K562 (cell line): Measurements from ENCODE around the gene CACNG1. TPM values are rescaled to one million over a fixed set of nuclear protein-coding genes. Genes with fewer than 3 reads are reported as not detected.

Experiments used
- ATAC-seq: fragments of 200-7000 bp; cut with Tn5 transposase; 3 replicates; pipeline ENCODE4 v1.9.1; 2020; ENCODE audit warnings: moderate library complexity
- BruUV-seq: library from RNA; stranded (reverse); fragments of 400-500 nt; replicated peaks from 2 replicates; lab custom pipeline; 2021; lab: Mats Ljungman, UMichigan
- CTCF ChIA-PET: fragments of 300-600 bp; formaldehyde crosslinking; extraction: SDS; loops from one replicate; lab custom pipeline; 2021; ENCODE audit warnings: low intra/inter-chr PET ratio; lab: Yijun Ruan, JAX
- POLR2A ChIA-PET: fragments of 300-600, 350-650 bp; sonication (Branson Sonifier 250); formaldehyde crosslinking; extraction: SDS; loops from one replicate; lab custom pipeline; 2021; ENCODE audit warnings: antibody characterized with exemption, inconsistent platforms; lab: Yijun Ruan, JAX
- DNase-seq, 4 experiments: peaks; one replicate each; pipeline versions ENCODE4 v3.0.0 to v3.0.0-alpha.2; 2011 to 2018; ENCODE audit warnings: low spot score in 3 of 4, mixed read lengths in 3 of 4; ENCODE audit errors: extremely low read depth in 1 of 4
- FAIRE-seq: peaks from 2 replicates; lab custom pipeline; 2011; peaks lifted over from hg19 to GRCh38; lab: Jason Lieb, UNC
- H2AFZ ChIP-seq: 2 replicates; pipeline ENCODE4 v1.6.0; 2011; ENCODE audit warnings: low read depth, low read length, control low read depth, inconsistent platforms
- H3K27ac ChIP-seq: fragments of 200-600 bp; 3 replicates; pipeline ENCODE4 v1.8.0; 2011; ENCODE audit warnings: low read depth, mild to moderate bottlenecking, control low read depth, inconsistent platforms, low read length, moderate library complexity, mixed read lengths; ENCODE audit errors: extremely low read depth
- H3K27me3 ChIP-seq, 2 experiments: fragments of 300-600 bp in 1 of 2; 2 replicates in 1 of 2; 3 replicates in 1 of 2; pipeline versions ENCODE4 v1.6.0 to v1.8.0; 2011; ENCODE audit warnings: inconsistent platforms in 2 of 2, low read length in 2 of 2, mild to moderate bottlenecking in 1 of 2, mixed read lengths in 1 of 2, moderate library complexity in 1 of 2; ENCODE audit not compliant: control insufficient read depth in 2 of 2, insufficient read depth in 2 of 2
- H3K36me3 ChIP-seq: fragments of 300-600 bp; 3 replicates; pipeline ENCODE4 v1.8.0; 2011; ENCODE audit warnings: mild to moderate bottlenecking, low read length, inconsistent platforms; ENCODE audit not compliant: control insufficient read depth, insufficient read depth
- H3K4me1 ChIP-seq, 2 experiments: fragments of 200-600 bp in 1 of 2; replicated peaks in 1 of 2; 2 replicates in 1 of 2; 3 replicates in 1 of 2; pipeline versions ENCODE4 v1.5.1 to v1.8.0; 2011; ENCODE audit warnings: inconsistent platforms in 2 of 2, low read length in 2 of 2, mild to moderate bottlenecking in 1 of 2, mixed read lengths in 1 of 2, moderate library complexity in 1 of 2; ENCODE audit not compliant: control insufficient read depth in 2 of 2, insufficient read depth in 2 of 2
- H3K4me2 ChIP-seq: 2 replicates; pipeline ENCODE4 v1.6.1; 2011; ENCODE audit warnings: low read length, control low read depth, inconsistent platforms, mixed read lengths; ENCODE audit not compliant: insufficient read depth
- H3K4me3 ChIP-seq: fragments of 200-600 bp; sonication (generic), shearing (Covaris generic); 2 replicates; pipeline ENCODE4 v1.5.1; 2016; ENCODE audit warnings: control low read depth, inconsistent platforms
- H3K79me2 ChIP-seq: fragments of 200-600 bp; 3 replicates; pipeline ENCODE4 v1.8.0; 2011; ENCODE audit warnings: low read length, inconsistent platforms; ENCODE audit not compliant: control insufficient read depth, insufficient read depth
- H3K9ac ChIP-seq, 2 experiments: 2 replicates each; pipeline versions ENCODE4 v1.6.0 to v1.6.1; 2011; ENCODE audit warnings: low read depth in 2 of 2, low read length in 2 of 2, control low read depth in 1 of 2, inconsistent platforms in 1 of 2, mild to moderate bottlenecking in 1 of 2, mixed read lengths in 1 of 2; ENCODE audit not compliant: insufficient read depth in 1 of 2
- H3K9me1 ChIP-seq: one replicate; pipeline ENCODE4 v1.6.0; 2011; ENCODE audit warnings: inconsistent platforms, mild to moderate bottlenecking, low read length, moderate library complexity; ENCODE audit not compliant: control insufficient read depth, insufficient read depth
- H3K9me3 ChIP-seq: replicated peaks from 2 replicates; pipeline ENCODE4 v1.5.1; 2011; ENCODE audit warnings: low read depth, low read length, inconsistent platforms; ENCODE audit not compliant: control insufficient read depth, insufficient read depth
- H4K20me1 ChIP-seq: replicated peaks from 2 replicates; pipeline ENCODE4 v1.6.1; 2011; ENCODE audit warnings: low read length, inconsistent platforms, mixed read lengths; ENCODE audit not compliant: control insufficient read depth, insufficient read depth
- BHLHE40 ChIP-seq: IDR thresholded peaks from 2 replicates; pipeline ENCODE4 v1.6.1; 2011; ENCODE audit warnings: low read length, improper control_type of control experiment
- CBX8 ChIP-seq: fragments of 200-600 bp; sonication (generic); IDR thresholded peaks from 2 replicates; pipeline ENCODE4 v1.6.1; 2012; ENCODE audit warnings: borderline replicate concordance, mixed run types, low read depth, mild to moderate bottlenecking, moderate library complexity, mixed read lengths, low read length, control low read depth, inconsistent platforms; ENCODE audit not compliant: poor library complexity, severe bottlenecking; ENCODE audit errors: extremely low read depth
- DACH1 ChIP-seq: fragments of 450-650 bp; IDR thresholded peaks from 2 replicates; pipeline ENCODE4 v1.6.1; 2018; ENCODE audit not compliant: partially characterized antibody
- DPF2 ChIP-seq: fragments of 450-650 bp; IDR thresholded peaks from 2 replicates; pipeline ENCODE4 v1.6.1; 2016
- EP400 ChIP-seq: fragments of 450-650 bp; IDR thresholded peaks from 2 replicates; pipeline ENCODE4 v1.6.1; 2017; ENCODE audit warnings: antibody characterized with exemption, mild to moderate bottlenecking, moderate library complexity
- FOXJ2 ChIP-seq: fragments of 200-800 bp; sonication (Bioruptor generic); IDR thresholded peaks from 2 replicates; pipeline ENCODE4 v1.6.1; 2016; ENCODE audit warnings: missing genetic modification characterization, missing compliant biosample characterization
- HDAC6 ChIP-seq: IDR thresholded peaks from 2 replicates; pipeline ENCODE4 v1.6.1; 2012; ENCODE audit warnings: low read depth, mild to moderate bottlenecking, control low read depth, inconsistent platforms, low read length, moderate library complexity
- LEF1 ChIP-seq: fragments of 450-650 bp; IDR thresholded peaks from 2 replicates; pipeline ENCODE4 v1.6.1; 2016; ENCODE audit warnings: mild to moderate bottlenecking
- MTA2 ChIP-seq: fragments of 450-650 bp; IDR thresholded peaks from 2 replicates; pipeline ENCODE4 v1.6.1; 2016; ENCODE audit warnings: low read depth
- NR2C2 ChIP-seq, 2 experiments: fragments of 200-800 bp in 1 of 2; sonication (Bioruptor generic) in 1 of 2; sonication (generic) in 1 of 2; formaldehyde crosslinking in 1 of 2; IDR thresholded peaks; 2 replicates each; pipeline versions ENCODE4 v1.6.1 to v1.8.0; 2016 to 2022; ENCODE audit warnings: mild to moderate bottlenecking in 1 of 2, missing compliant biosample characterization in 1 of 2, missing genetic modification characterization in 1 of 2, missing genetic modification reagents in 1 of 2
- PHB2 ChIP-seq: fragments of 450-650 bp; IDR thresholded peaks from 2 replicates; pipeline ENCODE4 v1.6.1; 2017; ENCODE audit warnings: low read depth
- RBFOX2 ChIP-seq: fragments of 200-400 bp; formaldehyde crosslinking; IDR thresholded peaks from 2 replicates; pipeline ENCODE4 v1.6.1; 2017; ENCODE audit warnings: low read depth, mild to moderate bottlenecking, low read length, moderate library complexity
- RBM39 ChIP-seq: fragments of 200-400 bp; formaldehyde crosslinking; optimal IDR thresholded peaks from 2 replicates; pipeline ENCODE3; 2018; ENCODE audit warnings: low read depth, low read length
- RCOR1 ChIP-seq, 2 experiments: IDR thresholded peaks; 2 replicates each; pipeline ENCODE4 v1.6.1; 2012; ENCODE audit warnings: low read depth in 2 of 2, low read length in 2 of 2, borderline replicate concordance in 1 of 2, improper control_type of control experiment in 1 of 2
- TAF15 ChIP-seq: fragments of 200-400 bp; formaldehyde crosslinking; IDR thresholded peaks from 2 replicates; pipeline ENCODE4 v1.6.1; 2017; ENCODE audit warnings: mild to moderate bottlenecking, low read depth, low read length, moderate library complexity
- U2AF1 ChIP-seq: fragments of 200-400 bp; formaldehyde crosslinking; optimal IDR thresholded peaks from 2 replicates; pipeline ENCODE3; 2017; ENCODE audit warnings: mild to moderate bottlenecking, low read depth, low read length, moderate library complexity
- ZNF282 ChIP-seq: sonication (generic); formaldehyde crosslinking; IDR thresholded peaks from 2 replicates; pipeline ENCODE4 v1.8.1; 2023; ENCODE audit warnings: missing genetic modification reagents
- ZNF77 ChIP-seq: fragments of 250-450 bp; sonication (Bioruptor Pico); IDR thresholded peaks from 2 replicates; pipeline ENCODE4 v1.5.0; 2020
- WGBS: fragments of 100-300 bp; shearing (Covaris generic); methylation state at CpG from one replicate; pipeline ENCODE4 v1.1.6; 2016; ENCODE audit warnings: low coverage, mixed read lengths; ENCODE audit not compliant: insufficient coverage; ENCODE audit errors: missing lambda C conversion rate; 5-methylcytosine and 5-hydroxymethylcytosine counted together
- in situ Hi-C: fragments of 300-500 bp; cut with MboI; formaldehyde crosslinking; loops from 4 replicates; pipeline ENCODE4 v1.15.0; 2018; ENCODE audit warnings: inconsistent platforms, mixed read lengths
- intact Hi-C: fragments of 100-400 bp; cut with micrococcal nuclease; formaldehyde crosslinking; loops from 2 replicates; pipeline ENCODE4 v1.14.2; 2022
- polyA plus RNA-seq, 8 experiments: library from polyadenylated mRNA; depleted of rRNA in 4 of 8; stranded (reverse) in 5 of 8; unstranded in 3 of 8; fragments of >200 nt; fragmentation: Nextera tagmentation in 2 of 8; fragmentation: Illumina TruSeq in 1 of 8; extraction: Ambion mirVana in 2 of 8; extraction: Trizol in 1 of 8; gene quantifications; 2 replicates each; pipeline versions ENCODE4 v1.2.1 to v1.2.3, GENCODE V29; 2011 to 2014; ENCODE audit warnings: inconsistent platforms in 1 of 8, missing spikeins in 1 of 8
- total RNA-seq, 7 experiments: library from RNA; depleted of rRNA in 6 of 7; stranded (reverse); fragments of >200 nt in 6 of 7; fragmentation: Illumina TruSeq in 2 of 7; extraction: Trizol in 2 of 7; gene quantifications; 2 replicates each; pipeline versions ENCODE4 v1.2.1 to v1.2.3, GENCODE V29; 2011 to 2021; ENCODE audit warnings: low replicate concordance in 1 of 7
- TF ChIP-seq, protein P1 (sequence below): sonication (generic); formaldehyde crosslinking; IDR thresholded peaks from 2 replicates; pipeline ENCODE4 v1.8.0; 2022; ENCODE audit warnings: missing genetic modification reagents, mild to moderate bottlenecking, borderline replicate concordance
- TF ChIP-seq, protein P2 (sequence below): IDR thresholded peaks from 3 replicates; pipeline ENCODE4 v1.6.1; 2011; ENCODE audit warnings: borderline replicate concordance, mild to moderate bottlenecking; ENCODE audit not compliant: insufficient read length, insufficient read depth

The CACNG1 gene
- total and polyA plus RNA-seq, 9 of the 15 experiments (the other 6 are each of a cell fraction or from before 2014, with no cell fraction given) = not detected

DNA sequence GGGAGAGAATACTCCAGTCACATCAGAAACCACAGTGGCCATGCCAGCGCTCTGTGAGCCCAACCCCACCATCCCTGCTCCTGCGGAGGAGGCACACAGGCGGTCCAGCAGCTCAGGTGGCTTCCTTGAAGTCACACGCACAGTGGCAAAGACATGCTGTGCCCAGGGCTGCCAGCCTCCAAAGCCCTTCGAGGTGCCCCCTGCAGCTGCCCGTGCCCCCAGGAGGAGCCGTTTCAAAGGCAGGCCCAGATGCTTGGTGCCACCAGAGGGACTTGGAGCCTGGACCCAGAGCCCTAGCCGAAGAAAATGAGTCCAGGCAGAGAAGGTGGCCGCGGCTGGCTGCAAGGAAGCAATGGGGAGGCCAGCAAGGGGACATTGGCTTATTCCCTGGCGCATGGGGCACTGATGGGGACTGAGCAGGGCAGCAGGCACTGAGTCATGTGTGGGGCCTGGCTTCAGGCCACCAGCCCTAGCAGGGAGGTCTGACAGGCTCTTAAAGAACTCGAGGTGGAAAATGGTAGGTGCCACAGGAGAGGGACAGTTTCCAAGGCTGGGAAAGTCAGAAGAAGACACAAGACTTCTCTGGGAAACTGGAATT, 17.2 kb upstream of the CACNG1 start:
- no peak for FAIRE-seq
- Histone ChIP-seq H3K9me1 (no peaks in the 10 kb centered on the region), H3K36me3 (no peaks in the 10 kb centered on the region)
- ChIA-PET POLR2A (no interaction called here), CTCF (no interaction called here)
- no peak for TF ChIP-seq ZNF282 (CRISPR knock-in tag)
- no peak for TF ChIP-seq RBM39
- TF ChIP-seq BHLHE40 = no peak
- TF ChIP-seq CBX8 = no peak
- TF ChIP-seq TAF15 = no peak
- TF ChIP-seq HDAC6 = no peak
- TF ChIP-seq EP400 = no peak
- TF ChIP-seq, protein P1, sequence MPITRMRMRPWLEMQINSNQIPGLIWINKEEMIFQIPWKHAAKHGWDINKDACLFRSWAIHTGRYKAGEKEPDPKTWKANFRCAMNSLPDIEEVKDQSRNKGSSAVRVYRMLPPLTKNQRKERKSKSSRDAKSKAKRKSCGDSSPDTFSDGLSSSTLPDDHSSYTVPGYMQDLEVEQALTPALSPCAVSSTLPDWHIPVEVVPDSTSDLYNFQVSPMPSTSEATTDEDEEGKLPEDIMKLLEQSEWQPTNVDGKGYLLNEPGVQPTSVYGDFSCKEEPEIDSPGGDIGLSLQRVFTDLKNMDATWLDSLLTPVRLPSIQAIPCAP = no peak
- no peak for TF ChIP-seq DACH1
- no peak for TF ChIP-seq PHB2
- no peak for TF ChIP-seq NR2C2 (CRISPR knock-in tag; IDR thresholded peaks at IDR 0.05)
- TF ChIP-seq NR2C2 (tag; IDR thresholded peaks at IDR 0.05) = no peak
- TF ChIP-seq RCOR1 (IDR thresholded peaks at IDR 0.05; ENCODE audit: borderline replicate concordance in 1 of 2, low read depth in 2 of 2, low read length in 2 of 2) = no peak
- TF ChIP-seq, protein P2, sequence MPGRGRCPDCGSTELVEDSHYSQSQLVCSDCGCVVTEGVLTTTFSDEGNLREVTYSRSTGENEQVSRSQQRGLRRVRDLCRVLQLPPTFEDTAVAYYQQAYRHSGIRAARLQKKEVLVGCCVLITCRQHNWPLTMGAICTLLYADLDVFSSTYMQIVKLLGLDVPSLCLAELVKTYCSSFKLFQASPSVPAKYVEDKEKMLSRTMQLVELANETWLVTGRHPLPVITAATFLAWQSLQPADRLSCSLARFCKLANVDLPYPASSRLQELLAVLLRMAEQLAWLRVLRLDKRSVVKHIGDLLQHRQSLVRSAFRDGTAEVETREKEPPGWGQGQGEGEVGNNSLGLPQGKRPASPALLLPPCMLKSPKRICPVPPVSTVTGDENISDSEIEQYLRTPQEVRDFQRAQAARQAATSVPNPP = no peak
- TF ChIP-seq ZNF77 (CRISPR knock-in tag) = no peak
- no peak for TF ChIP-seq MTA2
- TF ChIP-seq U2AF1 = no peak
- no peak for TF ChIP-seq LEF1
- no peak for TF ChIP-seq RBFOX2
- no peak for TF ChIP-seq FOXJ2
- no peak for TF ChIP-seq DPF2
- TF ChIP-seq, all 486 proteins: peak for 0
- Histone ChIP-seq H3K27me3 (peaks cover 58 to 93% of the 10 kb centered on the region in 2 experiments), H3K27ac (no peak overlapping the region), H4K20me1 (no peaks in the 10 kb centered on the region), H3K9ac (no peak overlapping the region), H3K4me2 (no peak overlapping the region), H3K4me3 (no peak overlapping the region), H2AFZ (no peak overlapping the region), H3K79me2 (no peaks in the 10 kb centered on the region), H3K9me3 (no peaks in the 10 kb centered on the region), H3K4me1 (peaks cover 0 to 8% of the 10 kb centered on the region in 2 experiments; a peak in 1 of 5 replicates)
- in situ Hi-C loops = no loop called here
- 11% methylated on average over 12 of the region's 12 CpGs for WGBS
- intact Hi-C loops = no loop called here
- DNase-seq (no peak), ATAC-seq (no peak)
- BruUV-seq = no TSS peak
